8988T (cell line): ENCODE measurements around the gene OR6C76.
"Not testable (repeated sequence)": the region's sequence is repeated elsewhere in the genome, so short reads cannot be mapped to it uniquely, and the experiment has no call there.

Experiments
- DNase-seq: peaks from one replicate; pipeline ENCODE4 v3.0.0; 2011

Gene OR6C76

GRCh38 chr12:55425954-55426353, at the start of gene OR6C76:
OR6C76 (plus strand) TSS chr12:55426254; CDS start chr12:55426254, 0 bp downstream.
- no peak for DNase-seq

GRCh38 chr12:55385891-55386290, 40.2 kb upstream of the OR6C76 start:
- no peak for DNase-seq

GRCh38 chr12:55392032-55392795, 33.8 kb upstream of the OR6C76 start:
- no peak for DNase-seq

GRCh38 chr12:55396326-55396725, 29.7 kb upstream of the OR6C76 start:
- DNase-seq = no peak

- DNase-seq = no peak
Observed at GRCh38 chr12:55400229-55400628, 25.8 kb upstream of the OR6C76 start, which contains the start of gene OR6C65. OR6C65 (plus strand) TSS chr12:55400529; CDS start chr12:55400529, 0 bp downstream.

GRCh38 chr12:55407866-55408265, 18.2 kb upstream of the OR6C76 start:
- no peak for DNase-seq

- DNase-seq = not testable (repeated sequence)
Observed at GRCh38 chr12:55409133-55409532, 16.9 kb upstream of the OR6C76 start.

- DNase-seq = not testable (repeated sequence)
Observed at GRCh38 chr12:55412138-55412537, 13.9 kb upstream of the OR6C76 start.

- not testable (repeated sequence) for DNase-seq
Observed at GRCh38 chr12:55413498-55414388, 12.3 kb upstream of the OR6C76 start.

GRCh38 chr12:55414396-55414823, 11.6 kb upstream of the OR6C76 start:
- not testable (repeated sequence) for DNase-seq

GRCh38 chr12:55414889-55415288, 11.2 kb upstream of the OR6C76 start:
- DNase-seq = not testable (repeated sequence)

GRCh38 chr12:55416961-55417360, 9.1 kb upstream of the OR6C76 start:
- no peak for DNase-seq

- DNase-seq = no peak
Observed at GRCh38 chr12:55420307-55420962, 5.6 kb upstream of the OR6C76 start.

GRCh38 chr12:55428331-55429243, 2.5 kb downstream of the OR6C76 start:
- DNase-seq = no peak

GRCh38 chr12:55441233-55441632, 15.2 kb downstream of the OR6C76 start:
- not testable (repeated sequence) for DNase-seq

- DNase-seq = no peak
Observed at GRCh38 chr12:55443776-55444175, 17.7 kb downstream of the OR6C76 start, which contains the start of gene OR6C2. OR6C2 (plus strand) TSS chr12:55444076; CDS start chr12:55452214, 8,138 bp downstream.

- no peak for DNase-seq
Observed at GRCh38 chr12:55445357-55445756, 19.3 kb downstream of the OR6C76 start.

- no peak for DNase-seq
Observed at GRCh38 chr12:55446326-55446725, 20.3 kb downstream of the OR6C76 start.

- no peak for DNase-seq
Observed at GRCh38 chr12:55448825-55449224, 22.8 kb downstream of the OR6C76 start.

GRCh38 chr12:55464926-55465325, 38.9 kb downstream of the OR6C76 start:
- not testable (repeated sequence) for DNase-seq

GRCh38 chr12:55467836-55468235, 41.8 kb downstream of the OR6C76 start:
- no peak for DNase-seq

GRCh38 chr12:55469291-55469690, 43.2 kb downstream of the OR6C76 start:
- DNase-seq = no peak
